GM19438 (cell line): ENCODE data around the gene DLGAP3.

Source experiments
- ATAC-seq: cut with Tn5 transposase; IDR thresholded peaks from one replicate; pipeline ENCODE4 v1.9.1; 2021; ENCODE audit warnings: low read depth; ENCODE audit not compliant: unreplicated experiment

The DLGAP3 gene

GRCh38 chr1:34869760-34870159 lies 59.7 kb downstream of the DLGAP3 start:
- no peak for ATAC-seq

- ATAC-seq: no peak
Measured at GRCh38 chr1:34868230-34869049, 61.0 kb downstream of the DLGAP3 start.

- ATAC-seq: no peak
Measured at GRCh38 chr1:34867415-34867814, 62.0 kb downstream of the DLGAP3 start.

GRCh38 chr1:34866762-34867109 lies 62.7 kb downstream of the DLGAP3 start:
- ATAC-seq: peak; percentile 10

GRCh38 chr1:34865981-34866761 lies 63.3 kb downstream of the DLGAP3 start:
- ATAC-seq: peak; percentile 58

GRCh38 chr1:34865573-34865972 lies 63.9 kb downstream of the DLGAP3 start:
- ATAC-seq: no peak

GRCh38 chr1:34864759-34865158 lies 64.7 kb downstream of the DLGAP3 start:
- no peak for ATAC-seq

GRCh38 chr1:34863501-34863900 lies 65.9 kb downstream of the DLGAP3 start:
- no peak for ATAC-seq

GRCh38 chr1:34859446-34860200 lies 69.8 kb downstream of the DLGAP3 start, which contains the start of gene SMIM12:
Gene SMIM12, minus strand, starts transcription at chr1:34859749. Its CDS starts 3,772 bp downstream, at chr1:34855977.
- peak; percentile 95 for ATAC-seq

GRCh38 chr1:34858901-34859445 lies 70.5 kb downstream of the DLGAP3 start:
- peak; percentile 23 for ATAC-seq

- no peak for ATAC-seq
Measured at GRCh38 chr1:34856697-34857096, 72.8 kb downstream of the DLGAP3 start.

GRCh38 chr1:34852677-34853217 lies 76.7 kb downstream of the DLGAP3 start:
- ATAC-seq: peak; percentile 98

- ATAC-seq: no peak
Measured at GRCh38 chr1:34851431-34852105, 77.9 kb downstream of the DLGAP3 start.

- ATAC-seq: no peak
Measured at GRCh38 chr1:34850382-34850781, 79.1 kb downstream of the DLGAP3 start.

- ATAC-seq: no peak
Measured at GRCh38 chr1:34847094-34847493, 82.4 kb downstream of the DLGAP3 start.

GRCh38 chr1:34846265-34846664 lies 83.2 kb downstream of the DLGAP3 start:
- no peak for ATAC-seq

GRCh38 chr1:34845131-34845901 lies 84.1 kb downstream of the DLGAP3 start:
- ATAC-seq: no peak

GRCh38 chr1:34844252-34844634 lies 85.2 kb downstream of the DLGAP3 start:
- ATAC-seq: no peak
